ENCODE data around the gene TCAIM.

TCAIM gene, protein sequence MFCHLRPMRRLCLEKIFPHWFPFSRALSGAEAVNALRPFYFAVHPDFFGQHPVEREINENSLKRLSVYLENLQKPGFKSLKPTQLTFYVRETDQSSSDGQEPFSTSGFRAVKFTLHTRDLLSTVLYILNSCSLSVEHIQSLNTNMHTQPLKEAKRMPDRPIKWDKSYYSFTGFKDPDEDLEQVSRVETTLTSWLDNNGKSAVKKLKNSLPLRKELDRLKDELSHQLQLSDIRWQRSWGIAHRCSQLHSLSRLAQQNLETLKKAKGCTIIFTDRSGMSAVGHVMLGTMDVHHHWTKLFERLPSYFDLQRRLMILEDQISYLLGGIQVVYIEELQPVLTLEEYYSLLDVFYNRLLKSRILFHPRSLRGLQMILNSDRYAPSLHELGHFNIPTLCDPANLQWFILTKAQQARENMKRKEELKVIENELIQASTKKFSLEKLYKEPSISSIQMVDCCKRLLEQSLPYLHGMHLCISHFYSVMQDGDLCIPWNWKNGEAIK

DNA sequence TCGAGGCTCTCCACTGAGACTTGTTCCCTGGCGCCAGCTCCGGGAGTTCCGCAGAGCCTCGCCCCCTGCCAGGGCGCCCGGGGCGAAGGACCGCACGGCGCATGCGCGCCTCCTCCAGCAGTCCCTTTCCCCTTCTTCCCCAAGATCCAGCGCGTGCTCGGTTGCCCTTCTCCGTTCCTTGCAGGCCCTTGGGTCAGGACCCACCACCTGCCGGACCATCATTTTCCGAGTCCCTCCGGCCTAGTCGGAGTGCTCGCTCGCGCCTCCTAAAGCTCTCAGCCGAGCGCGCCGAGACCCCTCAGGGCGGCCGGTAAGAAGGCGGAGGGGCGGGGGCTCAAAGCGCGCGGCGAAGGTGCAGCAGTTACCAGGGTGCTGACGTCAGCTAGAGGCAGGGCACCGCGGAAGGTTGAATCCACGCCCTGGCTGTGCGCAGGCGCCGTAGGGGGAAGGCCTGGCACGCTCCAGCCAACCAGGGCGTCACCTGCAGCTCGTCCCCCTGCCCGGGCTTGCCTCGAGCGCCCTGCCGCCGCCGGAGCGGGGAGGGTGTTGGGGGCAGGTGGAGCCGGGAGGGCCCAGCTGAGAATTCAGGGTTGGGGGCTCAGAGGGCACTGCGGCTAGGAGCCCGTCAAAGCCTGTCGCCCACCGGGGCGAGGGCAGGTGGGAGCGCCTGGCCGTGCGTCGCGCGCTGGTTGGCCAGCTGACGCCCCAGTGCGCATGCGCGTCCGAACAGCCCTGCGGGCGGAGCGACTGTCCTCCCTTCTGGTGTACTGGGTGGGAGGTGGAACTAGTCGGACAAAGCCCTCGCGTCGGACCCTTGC is at the start of gene TCAIM:
Gene TCAIM (plus strand): TSS at position 757 of the 818 bp plus-strand sequence. CDS start 16,017 bp downstream, outside the sequence.
- Histone ChIP-seq H3K4me3 (peak within 1 kb of the TSS; percentile 88), H3K27ac (peak within 1 kb of the TSS; percentile 96 to 98)
- peak; percentile 99 for DNase-seq (ENCODE audit: low spot score)
- TF ChIP-seq, protein P1, sequence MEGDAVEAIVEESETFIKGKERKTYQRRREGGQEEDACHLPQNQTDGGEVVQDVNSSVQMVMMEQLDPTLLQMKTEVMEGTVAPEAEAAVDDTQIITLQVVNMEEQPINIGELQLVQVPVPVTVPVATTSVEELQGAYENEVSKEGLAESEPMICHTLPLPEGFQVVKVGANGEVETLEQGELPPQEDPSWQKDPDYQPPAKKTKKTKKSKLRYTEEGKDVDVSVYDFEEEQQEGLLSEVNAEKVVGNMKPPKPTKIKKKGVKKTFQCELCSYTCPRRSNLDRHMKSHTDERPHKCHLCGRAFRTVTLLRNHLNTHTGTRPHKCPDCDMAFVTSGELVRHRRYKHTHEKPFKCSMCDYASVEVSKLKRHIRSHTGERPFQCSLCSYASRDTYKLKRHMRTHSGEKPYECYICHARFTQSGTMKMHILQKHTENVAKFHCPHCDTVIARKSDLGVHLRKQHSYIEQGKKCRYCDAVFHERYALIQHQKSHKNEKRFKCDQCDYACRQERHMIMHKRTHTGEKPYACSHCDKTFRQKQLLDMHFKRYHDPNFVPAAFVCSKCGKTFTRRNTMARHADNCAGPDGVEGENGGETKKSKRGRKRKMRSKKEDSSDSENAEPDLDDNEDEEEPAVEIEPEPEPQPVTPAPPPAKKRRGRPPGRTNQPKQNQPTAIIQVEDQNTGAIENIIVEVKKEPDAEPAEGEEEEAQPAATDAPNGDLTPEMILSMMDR (IDR thresholded peaks at IDR 0.05): no peak

DNA sequence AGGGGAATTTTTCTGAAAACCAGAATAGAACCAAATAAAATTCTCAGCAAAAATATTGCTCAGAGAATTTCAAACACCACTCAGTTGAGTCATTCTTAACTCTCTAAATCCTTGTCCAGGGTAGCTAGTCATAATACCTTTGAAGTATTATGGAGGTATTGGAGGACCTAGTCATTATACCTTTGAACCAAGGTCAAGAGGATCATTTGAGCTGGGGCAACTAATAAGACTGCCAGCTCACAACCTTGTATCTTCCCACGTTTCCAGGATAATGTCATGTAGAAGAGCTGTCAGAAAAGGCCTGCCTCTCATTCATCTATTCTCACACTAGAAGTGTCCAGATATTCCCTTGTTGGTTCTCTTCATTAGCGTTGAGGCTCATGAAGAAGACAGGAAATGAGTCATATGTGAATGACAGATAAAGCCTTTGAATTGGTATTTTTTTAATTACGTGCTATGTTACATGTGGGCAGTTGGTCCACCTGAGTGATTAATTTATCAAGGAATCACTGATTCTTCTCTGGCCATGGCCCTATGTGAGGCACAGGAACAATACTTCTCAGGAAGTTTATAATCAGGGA is 48.6 kb upstream of the TCAIM start:
- DNase-seq (ENCODE audit: low spot score): no peak
- no peak overlapping the region for H3K4me3 ChIP-seq
- H3K27ac ChIP-seq: no peak overlapping the region
- TF ChIP-seq, protein P1 (IDR thresholded peaks at IDR 0.05): no peak

DNA sequence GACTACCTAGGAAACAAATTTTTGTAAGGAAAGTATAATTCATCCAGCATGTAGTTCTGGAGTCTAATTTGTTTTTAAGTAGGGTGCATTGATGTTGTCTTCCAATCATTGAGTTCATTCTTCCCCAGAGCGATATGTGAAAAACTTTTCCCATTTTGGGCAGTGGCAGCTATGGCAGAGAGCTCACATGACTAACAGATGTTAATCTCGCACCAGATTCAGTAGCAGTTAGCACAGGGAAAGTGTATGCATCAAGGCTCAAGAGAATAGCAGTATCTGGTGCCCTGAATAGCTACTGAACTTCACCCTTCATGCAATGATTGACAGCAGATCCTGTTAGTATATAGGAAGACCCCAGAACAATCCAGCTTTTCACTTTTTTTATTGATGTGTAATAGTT is 46.3 kb upstream of the TCAIM start:
- TF ChIP-seq, protein P1 (IDR thresholded peaks at IDR 0.05): no peak
- H3K4me3 ChIP-seq: no peak overlapping the region
- no peak for DNase-seq (ENCODE audit: low spot score)
- no peak overlapping the region for H3K27ac ChIP-seq

DNA sequence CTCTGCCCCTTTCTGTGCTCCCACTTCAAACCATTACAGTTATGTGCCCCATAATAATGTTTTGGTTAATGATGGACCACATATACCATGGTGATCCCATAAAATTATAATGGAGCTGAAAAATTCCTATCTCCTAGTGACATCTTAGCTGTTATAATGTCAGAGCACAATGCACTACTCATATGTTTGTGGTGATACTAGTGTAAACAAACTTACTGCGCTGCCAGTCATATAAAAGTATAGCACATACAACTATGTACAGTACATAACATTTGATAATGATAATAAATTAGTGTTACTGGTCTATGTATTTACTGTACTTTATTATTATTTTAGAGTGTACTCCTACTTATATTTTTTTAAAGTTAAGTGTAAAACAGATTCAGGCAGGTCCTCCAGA is 45.6 kb upstream of the TCAIM start:
- TF ChIP-seq, protein P1 (IDR thresholded peaks at IDR 0.05): no peak

DNA sequence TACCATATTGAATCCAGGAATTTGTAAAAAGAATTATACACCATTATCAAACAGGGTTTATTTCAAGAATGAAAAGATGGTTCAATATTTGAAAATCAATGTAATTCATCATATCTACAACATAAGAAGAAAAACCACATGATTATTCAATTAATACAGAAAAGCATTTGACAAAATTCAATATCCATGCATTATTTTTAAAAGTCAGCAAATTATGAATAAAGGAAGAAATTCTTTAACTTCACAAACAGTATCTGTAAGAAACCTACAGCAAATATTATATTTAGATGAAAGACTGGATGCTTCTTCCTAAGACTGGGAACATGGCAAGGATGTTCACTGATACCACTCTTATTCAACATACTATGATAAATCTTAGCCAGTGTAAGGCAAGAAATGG is 41.3 kb upstream of the TCAIM start:
- TF ChIP-seq, protein P1 (IDR thresholded peaks at IDR 0.05): no peak
- Histone ChIP-seq H3K4me3 (no peak overlapping the region), H3K27ac (no peak overlapping the region)
- no peak for DNase-seq (ENCODE audit: low spot score)

More for the DNA sequence above, 45.6 kb upstream of the TCAIM start:
- Histone ChIP-seq H3K27ac (no peak overlapping the region), H3K4me3 (no peak overlapping the region)
- no peak for DNase-seq (ENCODE audit: low spot score)

DNA sequence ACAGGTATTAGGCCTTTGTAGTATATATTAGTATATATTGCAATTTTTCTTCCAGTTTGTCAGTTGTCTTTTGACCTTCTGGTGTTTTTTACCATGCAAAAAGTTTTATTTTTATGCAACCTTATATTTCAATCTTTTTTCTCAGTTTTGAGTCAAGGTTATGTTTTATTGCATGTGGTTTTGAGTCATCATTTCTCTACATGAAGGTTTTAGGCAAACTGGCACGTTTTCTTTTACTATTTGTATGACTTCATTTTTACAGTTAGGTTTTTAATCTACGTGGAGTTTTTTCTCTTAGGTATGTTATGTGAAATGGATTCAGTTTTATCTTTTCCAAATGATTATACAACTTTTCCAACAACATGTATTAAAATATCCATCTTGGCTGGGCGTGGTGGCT is 36.8 kb upstream of the TCAIM start:
- DNase-seq (ENCODE audit: low spot score): no peak
- no peak overlapping the region for H3K4me3 ChIP-seq

More for the DNA sequence above, 36.8 kb upstream of the TCAIM start:
- no peak overlapping the region for H3K27ac ChIP-seq
- TF ChIP-seq, protein P1 (IDR thresholded peaks at IDR 0.05): no peak

Data from coronary artery (tissue), 2 donors.